KG1 (cell line): Measurements from ENCODE around the gene SMIM24.

ENCODE experiments used
- DNase-seq: peaks from one replicate; lab custom pipeline; 2025; lab: John Stamatoyannopoulos, UW

Gene SMIM24

GRCh38 chr19:3497757-3498520 is 17.6 kb upstream of the SMIM24 start:
- no peak for DNase-seq

GRCh38 chr19:3496392-3497273 is 16.3 kb upstream of the SMIM24 start:
- DNase-seq: no peak

GRCh38 chr19:3494559-3494958 is 14.2 kb upstream of the SMIM24 start:
- DNase-seq: no peak

- DNase-seq: no peak
Observed at GRCh38 chr19:3494051-3494450, 13.7 kb upstream of the SMIM24 start.

DNA sequence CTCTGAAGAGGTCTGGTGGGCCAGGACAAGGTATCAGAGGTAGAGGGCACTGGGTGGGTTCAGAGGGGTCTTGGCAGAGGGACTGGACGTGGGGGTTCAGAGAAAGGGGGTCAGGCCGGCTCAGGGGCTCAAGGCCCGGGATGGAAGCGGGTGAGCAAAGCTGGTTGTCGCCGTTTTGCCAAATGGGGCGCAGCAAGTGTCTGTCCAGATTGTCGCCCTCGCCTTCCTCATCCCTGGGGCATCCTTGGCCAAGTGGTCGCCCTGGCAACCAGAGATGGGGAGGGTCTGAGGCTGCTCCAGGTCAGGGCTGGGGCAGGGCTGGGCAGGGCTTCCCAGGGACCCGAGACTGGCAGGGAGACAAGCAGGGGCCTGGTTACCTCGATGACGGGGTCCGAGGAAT is 13.3 kb upstream of the SMIM24 start:
- no peak for DNase-seq

- DNase-seq: no peak
Observed at GRCh38 chr19:3492919-3493318, 12.6 kb upstream of the SMIM24 start.

DNA sequence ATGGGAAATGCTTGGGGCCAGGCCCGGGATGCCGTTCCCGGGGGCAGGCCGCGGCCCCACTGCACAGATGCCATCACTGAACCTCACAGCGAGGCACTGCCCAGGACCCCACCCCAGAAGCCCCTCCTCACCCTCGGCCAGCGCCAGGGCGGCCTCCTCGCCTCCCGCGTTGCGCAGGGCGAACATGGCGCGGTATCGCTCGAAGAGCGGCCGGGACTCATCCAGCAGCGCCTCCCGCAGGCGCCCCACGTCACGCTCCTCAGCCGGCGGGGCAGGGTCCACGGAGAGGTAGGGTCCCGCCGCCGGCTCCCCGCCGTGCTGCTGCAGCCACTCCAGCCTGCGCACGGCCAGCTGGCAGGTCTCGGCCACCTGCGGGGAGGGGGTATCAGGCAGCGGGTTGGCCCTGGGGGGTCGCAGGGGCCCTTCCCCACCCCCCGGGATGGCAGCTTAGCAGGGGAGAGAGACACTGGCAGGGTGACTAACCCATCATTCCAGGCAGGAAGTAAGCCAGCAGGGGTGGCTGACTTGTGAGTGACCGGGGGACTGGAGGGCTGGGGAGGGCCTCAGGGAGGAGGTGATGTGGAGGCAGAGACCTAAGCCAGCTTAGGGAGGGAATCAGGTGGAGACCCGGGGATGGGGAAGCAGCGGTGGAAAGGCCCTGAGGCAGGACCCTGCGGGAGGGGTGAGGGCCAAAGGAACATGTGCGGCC is 12.0 kb upstream of the SMIM24 start:
- DNase-seq: no peak

DNA sequence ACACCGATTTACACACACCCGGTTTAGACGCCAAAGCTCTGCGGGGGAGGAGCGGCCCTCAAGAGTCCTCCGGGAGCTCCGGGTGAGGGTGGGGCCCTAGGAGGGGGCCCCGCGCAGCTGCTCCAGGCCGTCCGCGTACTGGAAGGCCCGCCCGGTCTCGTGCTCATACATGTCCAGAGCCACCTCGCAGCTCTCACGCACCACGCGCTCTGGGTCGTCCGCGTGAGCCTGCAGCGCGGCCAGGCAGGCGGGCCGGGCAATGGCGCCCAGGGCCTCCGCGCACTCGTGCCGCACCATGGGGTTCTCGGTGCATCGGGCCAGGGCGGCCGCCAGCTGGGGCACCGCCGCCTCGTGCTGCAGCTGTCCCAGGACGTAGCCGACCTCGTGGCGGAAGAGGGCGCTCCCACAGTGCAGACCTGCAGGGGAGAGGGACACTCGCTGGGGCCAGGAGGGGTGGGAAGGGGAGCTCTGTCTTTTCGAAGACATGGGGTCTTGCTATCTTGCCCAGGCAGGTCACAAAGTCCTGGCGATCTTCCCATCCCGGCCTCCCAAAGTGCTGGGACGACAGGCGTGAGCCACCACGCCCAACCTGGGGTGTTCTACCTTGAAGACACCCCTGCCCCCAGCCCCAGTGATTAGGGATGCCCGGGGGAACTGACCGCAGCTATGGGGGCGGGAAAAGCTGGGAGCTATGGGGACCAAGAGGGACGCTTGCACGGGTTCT is 11.2 kb upstream of the SMIM24 start:
- DNase-seq: no peak

- no peak for DNase-seq
Observed at GRCh38 chr19:3483226-3483628, 2.9 kb upstream of the SMIM24 start, which contains the start of gene SMIM44. SMIM44 (minus strand) TSS chr19:3483441; CDS start chr19:3483403, 38 bp downstream.

DNA sequence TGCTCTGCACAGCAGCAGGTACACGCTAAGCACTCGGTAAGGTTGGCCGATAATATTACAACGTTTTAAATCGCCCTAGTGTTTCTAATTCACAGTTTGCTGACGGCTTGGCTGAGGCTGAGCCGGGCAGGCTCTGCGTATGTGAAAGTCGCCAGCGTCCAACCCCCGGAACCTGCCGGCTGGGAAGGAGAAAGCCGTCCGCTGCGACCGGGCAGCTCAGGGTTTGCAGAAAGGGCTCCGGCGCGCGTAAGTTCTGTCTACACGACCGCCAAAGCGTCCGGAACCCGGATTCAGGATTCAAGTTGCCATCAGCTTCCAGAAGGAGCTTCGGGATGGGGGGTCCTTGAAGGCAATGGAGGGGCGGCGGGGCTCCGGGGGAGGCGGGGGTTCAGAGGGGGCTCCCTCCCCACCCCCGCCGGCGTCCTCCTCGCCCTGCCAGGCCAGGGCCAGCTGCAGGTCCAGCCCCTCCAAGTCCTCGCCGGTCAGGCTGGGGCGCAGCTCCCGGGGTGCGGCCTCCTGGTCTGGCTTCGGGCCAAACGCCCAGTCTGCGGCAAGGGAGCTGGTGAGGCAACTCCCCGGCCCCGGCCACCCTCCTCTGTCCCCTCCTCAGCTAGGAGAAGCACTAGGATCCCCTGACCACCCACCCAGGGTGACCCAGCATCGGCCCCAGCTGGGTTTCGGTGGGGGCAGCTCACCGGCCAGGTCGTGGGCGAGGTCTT is 2.3 kb upstream of the SMIM24 start:
- no peak for DNase-seq

GRCh38 chr19:3481241-3482090 is 1.1 kb upstream of the SMIM24 start:
- DNase-seq: no peak

DNA sequence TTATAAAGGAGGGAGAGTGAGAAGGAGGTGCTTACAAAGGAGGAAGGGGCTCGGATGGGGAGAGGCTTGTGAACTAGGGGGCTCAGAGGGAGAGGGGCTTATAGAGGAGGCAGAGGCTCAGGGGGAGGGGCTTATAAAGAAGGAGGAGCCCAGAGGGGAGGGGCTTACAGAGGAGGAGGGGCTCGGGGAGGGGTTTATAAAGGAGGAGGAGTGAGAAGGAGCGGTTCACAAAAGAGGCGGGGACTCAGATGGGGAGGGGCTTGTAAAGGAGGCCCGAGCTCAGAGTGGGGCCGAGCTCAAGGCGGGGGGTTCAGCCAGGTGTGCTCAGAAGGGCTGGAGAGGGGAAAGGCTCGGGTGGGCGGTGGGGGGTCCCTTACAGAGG is 500 bp downstream of the SMIM24 start:
- DNase-seq: no peak

- peak; percentile 91 for DNase-seq
Observed at GRCh38 chr19:3479177-3479833, 1.0 kb downstream of the SMIM24 start.

DNA sequence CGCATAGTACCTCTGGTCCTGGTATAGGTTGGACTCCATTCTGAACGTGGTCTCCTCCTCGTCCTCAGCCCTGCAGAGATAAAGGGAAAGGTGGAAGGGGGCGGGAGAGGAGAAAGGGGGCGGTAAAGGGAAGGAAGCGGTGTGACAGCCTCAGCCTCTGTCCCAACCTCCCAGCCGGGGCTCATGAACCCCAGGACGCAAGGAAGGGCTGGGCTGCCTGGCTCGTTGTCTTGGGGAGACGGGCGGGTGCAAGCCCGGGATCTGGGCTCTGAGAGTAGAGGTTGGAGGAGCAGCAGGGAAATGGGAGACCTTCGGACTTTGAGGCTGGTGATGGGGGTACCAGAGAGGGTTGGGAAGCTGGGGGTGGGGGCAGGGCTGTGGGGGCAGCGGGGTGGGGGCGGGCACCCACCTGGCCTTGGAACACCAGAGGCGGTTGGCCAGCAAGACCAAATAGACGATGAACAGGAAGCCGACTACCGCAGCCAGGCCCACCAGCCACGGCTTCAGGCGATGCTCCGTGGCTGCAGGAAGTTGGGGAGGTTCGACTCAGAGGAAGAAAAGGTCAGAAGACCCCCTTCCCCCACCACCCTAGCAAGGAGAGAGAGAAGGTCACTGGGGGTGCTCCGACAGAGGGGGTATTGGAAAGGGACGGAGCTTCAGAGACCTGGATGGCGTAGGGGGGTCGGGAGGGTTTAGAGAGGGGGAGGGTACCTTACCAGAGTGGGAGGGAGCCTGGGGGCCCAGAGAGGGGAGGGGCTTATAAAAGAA is 1.7 kb downstream of the SMIM24 start:
- DNase-seq: peak; percentile 91

DNA sequence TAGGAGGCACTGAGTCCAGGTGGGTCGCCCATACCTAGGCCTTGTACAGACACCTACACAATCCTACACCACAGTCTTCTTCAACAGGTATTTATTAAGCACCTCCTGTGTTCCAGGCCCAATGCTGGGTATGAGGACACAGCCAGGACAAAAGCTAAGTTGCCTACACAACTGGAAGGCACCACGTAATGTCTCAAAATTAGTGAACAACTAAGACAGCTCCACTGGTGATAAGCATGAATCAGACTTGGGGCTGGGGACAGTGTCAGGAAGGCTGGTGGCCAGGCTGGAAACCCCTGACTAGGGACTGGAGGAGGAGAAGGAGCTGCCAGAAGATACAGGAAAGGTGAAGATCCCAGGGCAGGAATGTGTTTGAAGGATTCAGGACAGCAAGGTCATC is 2.4 kb downstream of the SMIM24 start:
- peak; percentile 67 for DNase-seq

DNA sequence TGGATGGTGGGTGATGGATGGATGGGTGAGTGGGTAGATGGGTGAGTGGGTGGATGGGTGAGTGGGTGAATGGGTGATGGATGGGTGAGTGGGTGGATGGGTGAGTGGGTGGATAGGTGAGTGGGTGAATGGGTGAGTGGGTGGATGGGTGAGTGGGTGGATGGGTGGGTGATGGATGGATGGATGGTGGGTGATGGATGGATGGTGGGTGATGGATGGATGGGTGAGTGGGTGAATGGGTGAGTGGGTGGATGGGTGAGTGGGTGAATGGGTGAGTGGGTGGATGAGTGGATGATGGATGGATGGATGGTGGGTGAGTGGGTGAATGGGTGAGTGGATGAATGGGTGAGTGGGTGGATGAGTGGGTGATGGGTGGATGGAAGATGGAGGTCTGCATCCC is 2.8 kb downstream of the SMIM24 start:
- no peak for DNase-seq

- DNase-seq: no peak
Observed at GRCh38 chr19:3476830-3477229, 3.5 kb downstream of the SMIM24 start.

GRCh38 chr19:3475449-3475848 is 4.9 kb downstream of the SMIM24 start:
- DNase-seq: no peak

DNA sequence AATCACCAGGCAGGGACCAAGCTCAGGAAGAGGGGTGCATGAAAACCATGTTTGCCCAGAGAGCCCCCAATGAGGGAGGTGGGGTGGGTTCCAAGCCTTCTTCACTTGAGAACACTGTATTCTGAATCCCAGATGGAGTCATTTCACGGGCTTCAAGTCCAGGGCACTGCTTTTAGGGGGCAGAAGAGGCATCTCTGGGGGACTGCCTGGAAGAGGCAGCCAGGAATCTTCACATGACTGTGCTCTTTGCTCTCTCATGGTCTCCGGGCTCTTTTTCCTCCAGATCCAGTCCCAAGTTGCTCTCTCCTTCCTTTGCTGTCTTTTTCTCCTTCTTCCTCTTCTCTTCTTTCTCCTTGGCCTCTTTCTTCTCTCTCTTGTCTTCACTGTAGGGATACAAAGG is 5.7 kb downstream of the SMIM24 start:
- no peak for DNase-seq
